ENCODE results near the gene RAB30.

The RAB30 gene

GRCh38 chr11:83071567-83072349, at the start of gene RAB30:
Gene RAB30, minus strand, starts transcription at chr11:83071897. Its CDS starts 74,581 bp downstream, at chr11:82997316.
- peak; percentile 100 for DNase-seq (ENCODE audit: low read depth)

GRCh38 chr11:83120327-83120726, 48.6 kb upstream of the RAB30 start:
- DNase-seq (ENCODE audit: low read depth) = no peak

GRCh38 chr11:83119216-83119615, 47.5 kb upstream of the RAB30 start:
- no peak for DNase-seq (ENCODE audit: low read depth)

GRCh38 chr11:83118814-83119213, 47.1 kb upstream of the RAB30 start:
- no peak for DNase-seq (ENCODE audit: low read depth)

GRCh38 chr11:83116015-83116641, 44.4 kb upstream of the RAB30 start:
- no peak for DNase-seq (ENCODE audit: low read depth)

- DNase-seq (ENCODE audit: low read depth) = no peak
Measured at GRCh38 chr11:83115551-83115950, 43.9 kb upstream of the RAB30 start.

- DNase-seq (ENCODE audit: low read depth) = no peak
Measured at GRCh38 chr11:83115026-83115425, 43.3 kb upstream of the RAB30 start.

- DNase-seq (ENCODE audit: low read depth) = no peak
Measured at GRCh38 chr11:83112886-83113285, 41.2 kb upstream of the RAB30 start.

- DNase-seq (ENCODE audit: low read depth) = no peak
Measured at GRCh38 chr11:83105168-83105567, 33.5 kb upstream of the RAB30 start.

GRCh38 chr11:83102834-83103233, 31.1 kb upstream of the RAB30 start:
- DNase-seq (ENCODE audit: low read depth) = no peak

- peak; percentile 10 for DNase-seq (ENCODE audit: low read depth)
Measured at GRCh38 chr11:83097429-83098075, 25.9 kb upstream of the RAB30 start.

GRCh38 chr11:83093634-83094033, 21.9 kb upstream of the RAB30 start:
- no peak for DNase-seq (ENCODE audit: low read depth)

GRCh38 chr11:83092488-83093384, 21.0 kb upstream of the RAB30 start:
- peak; percentile 39 for DNase-seq (ENCODE audit: low read depth)

- DNase-seq (ENCODE audit: low read depth) = peak; percentile 20
Measured at GRCh38 chr11:83088965-83089364, 17.3 kb upstream of the RAB30 start.

- peak; percentile 44 for DNase-seq (ENCODE audit: low read depth)
Measured at GRCh38 chr11:83087035-83087434, 15.3 kb upstream of the RAB30 start.

- no peak for DNase-seq (ENCODE audit: low read depth)
Measured at GRCh38 chr11:83079820-83080219, 8.1 kb upstream of the RAB30 start.

- DNase-seq (ENCODE audit: low read depth) = no peak
Measured at GRCh38 chr11:83078269-83078668, 6.6 kb upstream of the RAB30 start.

- no peak for DNase-seq (ENCODE audit: low read depth)
Measured at GRCh38 chr11:83073884-83074283, 2.2 kb upstream of the RAB30 start.

GRCh38 chr11:83073258-83073657, 1.6 kb upstream of the RAB30 start:
- DNase-seq (ENCODE audit: low read depth) = no peak

GRCh38 chr11:83072350-83073242, 899 bp upstream of the RAB30 start:
- DNase-seq (ENCODE audit: low read depth) = peak; percentile 17
